ENCODE data around the gene SYT14.
"Not testable (repeated sequence)": the region's sequence is repeated elsewhere in the genome, so short reads cannot be mapped to it uniquely, and the experiment has no call there.

SYT14 gene

GRCh38 chr1:209937996-209938959 lies at the start of gene SYT14:
SYT14 (plus strand) TSS chr1:209938217; CDS start chr1:209938265, 48 bp downstream.
- no peak for DNase-seq

GRCh38 chr1:209888291-209889076 lies 49.5 kb upstream of the SYT14 start:
- not testable (repeated sequence) for DNase-seq

GRCh38 chr1:209889077-209889418 lies 49.0 kb upstream of the SYT14 start:
- no peak for DNase-seq

- no peak for DNase-seq
These were observed 47.2 kb upstream of the SYT14 start for GRCh38 chr1:209890641-209891330.

- no peak for DNase-seq
These were observed 44.3 kb upstream of the SYT14 start for GRCh38 chr1:209893751-209894150.

- DNase-seq = no peak
These were observed 42.3 kb upstream of the SYT14 start for GRCh38 chr1:209895709-209896108.

- no peak for DNase-seq
These were observed 41.7 kb upstream of the SYT14 start for GRCh38 chr1:209896346-209896745.

GRCh38 chr1:209898271-209898670 lies 39.7 kb upstream of the SYT14 start:
- DNase-seq = not testable (repeated sequence)

GRCh38 chr1:209898851-209899250 lies 39.2 kb upstream of the SYT14 start:
- not testable (repeated sequence) for DNase-seq

GRCh38 chr1:209899948-209900347 lies 38.1 kb upstream of the SYT14 start:
- DNase-seq = no peak

- no peak for DNase-seq
These were observed 37.3 kb upstream of the SYT14 start for GRCh38 chr1:209900734-209901133.

- no peak for DNase-seq
These were observed 36.8 kb upstream of the SYT14 start for GRCh38 chr1:209901211-209901610.

GRCh38 chr1:209904774-209905173 lies 33.2 kb upstream of the SYT14 start:
- not testable (repeated sequence) for DNase-seq

- no peak for DNase-seq
These were observed 26.3 kb upstream of the SYT14 start for GRCh38 chr1:209911746-209912145.

- no peak for DNase-seq
These were observed 25.7 kb upstream of the SYT14 start for GRCh38 chr1:209912306-209912705.

GRCh38 chr1:209919637-209920036 lies 18.4 kb upstream of the SYT14 start:
- DNase-seq = not testable (repeated sequence)

- no peak for DNase-seq
These were observed 17.2 kb upstream of the SYT14 start for GRCh38 chr1:209920844-209921243.

- no peak for DNase-seq
These were observed 13.6 kb upstream of the SYT14 start for GRCh38 chr1:209924390-209924789.

GRCh38 chr1:209926045-209926444 lies 12.0 kb upstream of the SYT14 start:
- no peak for DNase-seq

- DNase-seq = no peak
These were observed 10.6 kb upstream of the SYT14 start for GRCh38 chr1:209927466-209927865.

- DNase-seq = no peak
These were observed 8.3 kb upstream of the SYT14 start for GRCh38 chr1:209929751-209930150.

GRCh38 chr1:209931141-209931540 lies 6.9 kb upstream of the SYT14 start:
- DNase-seq = no peak

- no peak for DNase-seq
These were observed 1.9 kb upstream of the SYT14 start for GRCh38 chr1:209936125-209936524.
